Measurements from ENCODE around the gene ENAH. TPM values are rescaled to one million over a fixed set of nuclear protein-coding genes. Genes with fewer than 3 reads are reported as not detected.

Gene ENAH
- total and polyA plus RNA-seq, 2 donors (not counting 1 experiment from before 2014, with no cell fraction given): 85.0 to 210 TPM

DNA sequence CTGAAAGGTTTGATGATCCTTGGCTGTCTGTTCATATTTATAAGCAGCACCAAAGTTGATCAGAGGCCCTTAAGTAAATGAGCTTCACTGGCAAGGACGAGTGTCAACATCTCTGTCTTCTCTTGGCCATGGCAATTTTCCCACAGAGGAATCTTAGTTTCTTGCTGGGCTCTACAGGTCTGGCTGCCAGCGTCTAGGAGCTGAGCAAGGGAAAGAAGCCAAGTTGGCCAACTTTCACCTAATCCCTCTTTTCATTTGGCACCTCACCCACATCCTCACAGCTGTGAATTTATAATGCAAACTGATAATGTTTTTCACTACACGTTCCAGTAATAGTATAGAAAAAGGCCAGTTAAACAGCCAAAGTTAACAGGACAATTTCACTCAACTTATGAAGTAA, 126.0 kb downstream of the ENAH start:
- no peak overlapping the region for H3K9ac ChIP-seq (ENCODE audit: insufficient read depth, low read length)
- H2AFZ ChIP-seq (ENCODE audit: low read length): no peak overlapping the region
- no peaks in the 10 kb centered on the region for H3K4me1 ChIP-seq (ENCODE audit: control insufficient read depth, extremely low read depth, insufficient read depth, low read length)
- peak in 1 of 2 donors; percentile 33 for DNase-seq (ENCODE audit: low read depth in 2 of 2)
- H3K79me2 ChIP-seq (ENCODE audit: control insufficient read depth, insufficient read depth, low read length): no peaks in the 10 kb centered on the region
- H3K4me2 ChIP-seq (ENCODE audit: extremely low read depth, insufficient read depth, low read length): no peak overlapping the region
- no peak overlapping the region for H3K4me3 ChIP-seq (replicated peaks in 1 of 4; ENCODE audit: control extremely low read depth in 1 of 4, insufficient read depth in 1 of 4, low read depth in 3 of 4, low read length in 4 of 4)
- H4K20me1 ChIP-seq (ENCODE audit: control insufficient read depth, extremely low read depth, insufficient read depth, low read length): no peaks in the 10 kb centered on the region
- no peaks in the 10 kb centered on the region for H3K27me3 ChIP-seq (ENCODE audit: control insufficient read depth, insufficient read depth, low read length)
- no peak overlapping the region for H3K27ac ChIP-seq (ENCODE audit: insufficient read depth, low read length)
- no peak for TF ChIP-seq EZH2 (IDR thresholded peaks at IDR 0.05; ENCODE audit: low read length, missing control alignments)
- no peak for TF ChIP-seq CTCF (conservative IDR thresholded peaks at IDR 0.05 in 1 of 2, IDR thresholded peaks at IDR 0.05 in 1 of 2; ENCODE audit: low read depth in 1 of 2, low read length in 2 of 2)
- no peaks in the 10 kb centered on the region for H3K9me3 ChIP-seq (ENCODE audit: control insufficient read depth, insufficient read depth, low read depth, low read length)
- no peaks in the 10 kb centered on the region for H3K36me3 ChIP-seq (ENCODE audit: control insufficient read depth, insufficient read depth, low read length)

DNA sequence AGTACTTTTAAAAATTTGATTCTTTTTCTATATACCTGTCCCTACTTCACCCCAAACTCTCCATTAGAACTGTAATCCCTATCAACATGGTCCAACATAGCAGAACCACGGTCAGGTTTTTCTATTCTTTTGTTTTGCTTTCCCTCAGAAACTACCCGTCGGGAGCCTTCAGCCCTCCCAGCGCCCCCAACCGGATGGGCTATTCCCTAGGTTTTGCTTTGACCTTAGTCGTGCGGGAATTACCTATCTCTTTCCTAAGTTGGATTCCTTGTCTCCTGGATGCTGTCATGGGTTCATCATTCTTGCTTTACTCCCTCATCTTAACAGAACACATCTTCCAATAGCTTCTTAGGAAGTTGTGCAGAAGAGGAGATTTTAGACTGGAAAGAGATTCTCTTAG, 127.5 kb downstream of the ENAH start:
- Histone ChIP-seq H3K36me3 (ENCODE audit: control insufficient read depth, insufficient read depth, low read length) (no peaks in the 10 kb centered on the region), H3K4me3 (replicated peaks in 1 of 4; ENCODE audit: control extremely low read depth in 1 of 4, insufficient read depth in 1 of 4, low read depth in 3 of 4, low read length in 4 of 4) (no peak overlapping the region), H3K9ac (ENCODE audit: insufficient read depth, low read length) (no peak overlapping the region), H2AFZ (ENCODE audit: low read length) (no peak overlapping the region), H4K20me1 (ENCODE audit: control insufficient read depth, extremely low read depth, insufficient read depth, low read length) (no peaks in the 10 kb centered on the region), H3K27me3 (ENCODE audit: control insufficient read depth, insufficient read depth, low read length) (no peaks in the 10 kb centered on the region), H3K79me2 (ENCODE audit: control insufficient read depth, insufficient read depth, low read length) (no peaks in the 10 kb centered on the region), H3K27ac (ENCODE audit: insufficient read depth, low read length) (no peak overlapping the region), H3K4me2 (ENCODE audit: extremely low read depth, insufficient read depth, low read length) (no peak overlapping the region), H3K9me3 (ENCODE audit: control insufficient read depth, insufficient read depth, low read depth, low read length) (no peaks in the 10 kb centered on the region), H3K4me1 (ENCODE audit: control insufficient read depth, extremely low read depth, insufficient read depth, low read length) (no peaks in the 10 kb centered on the region)
- DNase-seq (ENCODE audit: low read depth in 2 of 2): no peak
- TF ChIP-seq CTCF (conservative IDR thresholded peaks at IDR 0.05 in 1 of 2, IDR thresholded peaks at IDR 0.05 in 1 of 2; ENCODE audit: low read depth in 1 of 2, low read length in 2 of 2) (no peak), EZH2 (IDR thresholded peaks at IDR 0.05; ENCODE audit: low read length, missing control alignments) (no peak)

DNA sequence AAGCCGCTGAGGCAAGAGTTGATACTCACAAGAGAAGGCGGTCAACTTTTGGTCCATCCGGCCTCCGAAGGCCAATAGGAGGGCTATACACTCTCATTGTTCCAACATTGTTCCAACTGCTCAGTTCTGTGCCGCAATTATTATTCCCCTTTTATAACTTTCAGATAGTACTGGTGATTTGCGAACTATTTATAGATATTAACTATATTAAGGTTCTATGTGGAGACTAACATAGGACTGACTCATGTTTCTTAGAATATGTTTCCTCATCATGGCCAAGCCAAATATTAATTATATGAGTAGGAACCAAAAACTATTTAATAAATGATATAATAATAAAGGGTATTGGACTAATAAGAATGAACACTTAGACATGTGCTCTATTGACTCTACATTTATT, 128.4 kb downstream of the ENAH start:
- no peaks in the 10 kb centered on the region for H3K79me2 ChIP-seq (ENCODE audit: control insufficient read depth, insufficient read depth, low read length)
- H3K9me3 ChIP-seq (ENCODE audit: control insufficient read depth, insufficient read depth, low read depth, low read length): no peaks in the 10 kb centered on the region
- no peak for DNase-seq (ENCODE audit: low read depth in 2 of 2)
- no peak for TF ChIP-seq CTCF (conservative IDR thresholded peaks at IDR 0.05 in 1 of 2, IDR thresholded peaks at IDR 0.05 in 1 of 2; ENCODE audit: low read depth in 1 of 2, low read length in 2 of 2)
- no peak for TF ChIP-seq EZH2 (IDR thresholded peaks at IDR 0.05; ENCODE audit: low read length, missing control alignments)
- no peak overlapping the region for H3K9ac ChIP-seq (ENCODE audit: insufficient read depth, low read length)
- no peak overlapping the region for H3K4me2 ChIP-seq (ENCODE audit: extremely low read depth, insufficient read depth, low read length)
- H3K27ac ChIP-seq (ENCODE audit: insufficient read depth, low read length): no peak overlapping the region
- H3K4me3 ChIP-seq (replicated peaks in 1 of 4; ENCODE audit: control extremely low read depth in 1 of 4, insufficient read depth in 1 of 4, low read depth in 3 of 4, low read length in 4 of 4): no peak overlapping the region
- no peaks in the 10 kb centered on the region for H3K36me3 ChIP-seq (ENCODE audit: control insufficient read depth, insufficient read depth, low read length)
- no peak overlapping the region for H2AFZ ChIP-seq (ENCODE audit: low read length)
- no peaks in the 10 kb centered on the region for H3K27me3 ChIP-seq (ENCODE audit: control insufficient read depth, insufficient read depth, low read length)
- no peaks in the 10 kb centered on the region for H3K4me1 ChIP-seq (ENCODE audit: control insufficient read depth, extremely low read depth, insufficient read depth, low read length)
- no peaks in the 10 kb centered on the region for H4K20me1 ChIP-seq (ENCODE audit: control insufficient read depth, extremely low read depth, insufficient read depth, low read length)

Measured in fibroblast of lung (primary cell).